ENCODE data around the gene CD44. TPM values are rescaled to one million over a fixed set of nuclear protein-coding genes. Genes with fewer than 3 reads are reported as not detected.

The CD44 gene
- total RNA-seq, 4 donors from 2014 or later, result 861 to 1,282 (median 914) TPM

DNA sequence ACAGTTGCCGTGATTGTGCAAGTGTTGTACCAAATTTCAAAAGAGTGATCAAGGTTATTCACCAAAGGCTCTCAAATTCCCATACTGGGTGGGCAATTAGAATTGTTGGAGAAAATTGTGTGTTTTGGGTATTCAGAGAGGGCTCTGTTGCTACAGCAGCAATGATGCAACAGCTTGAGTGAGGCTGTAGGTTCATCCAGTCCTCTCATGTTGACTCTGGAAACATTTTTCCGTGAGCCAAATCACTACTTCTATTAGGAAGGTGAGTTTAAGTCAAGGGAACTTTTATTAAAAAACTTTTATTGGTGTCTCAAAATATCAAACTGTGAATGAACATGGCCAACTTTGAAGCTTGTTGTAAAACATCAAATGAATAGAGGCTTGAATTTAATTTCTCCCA, 116.5 kb downstream of the CD44 start:
- 88 to 90% methylated on average over 2 of the region's 2 CpGs for WGBS, 2 donors
- intact Hi-C loops (cut with DNase I; ENCODE audit: low total_unique reads), result no loop called here
- no peak for DNase-seq (ENCODE audit: low spot score in 2 of 2)
- H3K4me3 ChIP-seq (ENCODE audit: low read depth, poor library complexity, severe bottlenecking), result no peak overlapping the region
- no peak for TF ChIP-seq POLR2A (IDR thresholded peaks at IDR 0.05)
- TF ChIP-seq, protein P1, sequence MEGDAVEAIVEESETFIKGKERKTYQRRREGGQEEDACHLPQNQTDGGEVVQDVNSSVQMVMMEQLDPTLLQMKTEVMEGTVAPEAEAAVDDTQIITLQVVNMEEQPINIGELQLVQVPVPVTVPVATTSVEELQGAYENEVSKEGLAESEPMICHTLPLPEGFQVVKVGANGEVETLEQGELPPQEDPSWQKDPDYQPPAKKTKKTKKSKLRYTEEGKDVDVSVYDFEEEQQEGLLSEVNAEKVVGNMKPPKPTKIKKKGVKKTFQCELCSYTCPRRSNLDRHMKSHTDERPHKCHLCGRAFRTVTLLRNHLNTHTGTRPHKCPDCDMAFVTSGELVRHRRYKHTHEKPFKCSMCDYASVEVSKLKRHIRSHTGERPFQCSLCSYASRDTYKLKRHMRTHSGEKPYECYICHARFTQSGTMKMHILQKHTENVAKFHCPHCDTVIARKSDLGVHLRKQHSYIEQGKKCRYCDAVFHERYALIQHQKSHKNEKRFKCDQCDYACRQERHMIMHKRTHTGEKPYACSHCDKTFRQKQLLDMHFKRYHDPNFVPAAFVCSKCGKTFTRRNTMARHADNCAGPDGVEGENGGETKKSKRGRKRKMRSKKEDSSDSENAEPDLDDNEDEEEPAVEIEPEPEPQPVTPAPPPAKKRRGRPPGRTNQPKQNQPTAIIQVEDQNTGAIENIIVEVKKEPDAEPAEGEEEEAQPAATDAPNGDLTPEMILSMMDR (IDR thresholded peaks at IDR 0.05), result no peak

DNA sequence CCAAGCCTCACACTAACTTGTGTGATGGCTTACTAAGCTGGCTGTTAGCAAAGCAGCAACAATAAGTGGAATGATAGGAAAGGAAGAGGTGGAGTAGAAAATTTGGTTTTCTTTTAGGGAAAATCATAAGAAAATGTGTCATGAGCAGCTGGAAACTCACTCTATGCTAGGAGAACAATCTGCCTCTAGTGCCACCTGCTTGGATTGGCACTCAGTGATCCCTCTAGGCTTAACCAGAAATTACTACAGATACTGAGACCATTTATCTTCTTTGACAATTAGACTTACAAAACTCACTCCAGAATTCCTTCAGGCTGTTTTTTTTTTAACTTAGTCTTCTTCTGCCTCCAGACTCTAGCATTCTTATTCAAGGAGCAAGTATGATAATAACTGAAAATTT, 117.3 kb downstream of the CD44 start:
- intact Hi-C loops (cut with DNase I; ENCODE audit: low total_unique reads), result no loop called here
- no peak overlapping the region for H3K4me3 ChIP-seq (ENCODE audit: low read depth, poor library complexity, severe bottlenecking)
- DNase-seq (ENCODE audit: low spot score in 2 of 2), result no peak
- no peak for TF ChIP-seq POLR2A (IDR thresholded peaks at IDR 0.05)
- TF ChIP-seq, protein P1 (IDR thresholded peaks at IDR 0.05), result no peak

DNA sequence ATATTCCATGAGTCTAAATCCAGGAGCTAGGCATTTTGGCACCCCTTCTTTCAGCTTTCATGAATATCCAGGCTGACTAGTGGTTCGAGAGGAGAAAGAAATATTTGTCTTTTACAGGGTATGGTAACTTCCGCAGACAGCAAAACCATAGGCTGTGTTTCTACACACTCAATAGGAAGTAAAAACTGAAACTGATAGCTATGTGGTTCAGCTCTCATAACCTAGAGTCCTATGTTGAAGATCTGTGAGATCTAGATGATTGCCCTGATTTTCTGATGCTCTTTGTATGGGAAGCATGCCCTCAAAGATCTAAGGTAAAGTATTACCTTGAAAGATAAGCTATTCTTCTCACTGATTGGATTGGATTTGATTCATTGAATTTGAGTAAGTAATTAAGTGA, 118.3 kb downstream of the CD44 start:
- TF ChIP-seq, protein P1 (IDR thresholded peaks at IDR 0.05), result no peak
- no peak for TF ChIP-seq POLR2A (IDR thresholded peaks at IDR 0.05)
- 36 to 75% methylated on average over 2 of the region's 2 CpGs for WGBS, 2 donors
- no peak overlapping the region for H3K4me3 ChIP-seq (ENCODE audit: low read depth, poor library complexity, severe bottlenecking)
- DNase-seq (ENCODE audit: low spot score in 2 of 2), result no peak
- intact Hi-C loops (cut with DNase I; ENCODE audit: low total_unique reads), result no loop called here

DNA sequence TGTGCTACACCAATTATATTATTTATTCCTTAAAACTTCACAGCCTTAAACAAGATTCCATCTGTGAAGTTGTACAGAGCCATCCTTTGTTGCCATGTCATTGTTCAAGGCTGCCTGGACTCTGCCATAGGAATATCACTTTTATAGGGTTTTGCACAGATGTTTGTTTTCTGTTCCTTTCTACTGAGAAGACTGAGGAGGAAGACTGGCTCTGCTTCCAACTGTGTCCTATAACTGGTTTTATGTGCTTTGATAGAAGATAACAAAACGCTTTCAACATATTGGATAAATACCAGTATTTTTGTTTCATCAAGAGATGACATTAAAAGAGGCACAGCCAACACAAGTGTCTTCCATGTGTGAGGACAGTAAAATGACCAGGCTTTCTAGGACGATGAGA, 120.6 kb downstream of the CD44 start:
- intact Hi-C loops (cut with DNase I; ENCODE audit: low total_unique reads), result no loop called here
- DNase-seq (ENCODE audit: low spot score in 2 of 2), result no peak
- H3K4me3 ChIP-seq (ENCODE audit: low read depth, poor library complexity, severe bottlenecking), result no peak overlapping the region
- TF ChIP-seq POLR2A (IDR thresholded peaks at IDR 0.05), result no peak
- TF ChIP-seq, protein P1 (IDR thresholded peaks at IDR 0.05), result no peak
- WGBS, 2 donors, result 63% methylated on average over 2 of the region's 2 CpGs

DNA sequence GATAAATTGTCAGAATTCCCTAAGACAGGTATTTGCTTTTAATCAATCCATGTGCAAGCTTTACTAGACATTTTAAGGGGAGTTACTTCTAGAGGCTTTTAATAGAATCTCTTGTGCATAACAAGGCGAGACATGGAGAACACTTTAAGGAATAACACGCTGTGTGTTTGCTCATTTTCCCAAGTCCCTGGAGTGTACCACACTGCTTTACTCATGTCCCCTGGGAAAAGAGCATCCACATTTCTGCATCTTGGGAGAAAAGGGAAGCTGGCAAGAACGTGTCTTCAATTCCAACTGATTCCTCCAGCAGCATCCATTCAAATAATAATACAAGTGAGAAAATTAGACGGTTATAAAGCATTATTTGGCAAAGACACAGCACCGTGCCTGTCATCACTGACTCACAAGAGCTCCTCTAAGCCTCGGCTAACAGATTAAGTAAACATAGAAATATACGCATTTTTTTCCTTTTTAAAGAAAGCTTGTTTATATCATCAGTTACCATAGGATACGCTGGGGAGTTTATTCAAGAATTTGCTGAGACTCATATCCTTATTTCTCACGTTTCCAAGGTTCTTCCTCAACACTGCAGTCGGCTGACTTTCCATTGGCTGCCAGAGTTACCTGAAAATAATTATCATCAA, 121.5 kb downstream of the CD44 start:
- H3K4me3 ChIP-seq (ENCODE audit: low read depth, poor library complexity, severe bottlenecking), result no peak overlapping the region
- TF ChIP-seq, protein P1 (IDR thresholded peaks at IDR 0.05), result no peak
- TF ChIP-seq POLR2A (IDR thresholded peaks at IDR 0.05), result no peak
- DNase-seq (ENCODE audit: low spot score in 2 of 2), result no peak
- intact Hi-C loops (cut with DNase I; ENCODE audit: low total_unique reads), result no loop called here
- 55% methylated on average over 10 of the region's 10 CpGs for WGBS, 2 donors

DNA sequence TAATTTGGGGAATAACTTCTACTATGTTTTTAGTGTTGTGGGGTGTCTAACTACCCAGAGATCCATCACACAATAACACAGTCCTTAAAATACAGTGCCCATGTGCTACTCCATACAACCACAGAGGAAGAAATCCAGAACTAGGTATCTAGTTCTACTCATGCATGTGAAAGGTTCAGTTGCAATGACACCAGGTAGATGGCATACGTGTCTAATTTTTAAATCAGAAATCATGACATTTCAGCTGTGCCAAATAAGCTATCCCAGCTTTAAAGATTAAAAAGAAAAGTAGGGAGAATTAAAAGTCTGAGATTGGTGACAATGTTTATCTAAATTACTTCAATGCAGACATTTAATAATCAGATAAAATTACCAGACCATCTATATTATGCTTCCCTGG, 122.2 kb downstream of the CD44 start:
- TF ChIP-seq, protein P1 (IDR thresholded peaks at IDR 0.05), result no peak
- no peak for TF ChIP-seq POLR2A (IDR thresholded peaks at IDR 0.05)

More for the DNA sequence above, 122.2 kb downstream of the CD44 start:
- DNase-seq (ENCODE audit: low spot score in 2 of 2), result no peak
- WGBS, 2 donors, result 64 to 69% methylated on average over 1 of the region's 1 CpG
- H3K4me3 ChIP-seq (ENCODE audit: low read depth, poor library complexity, severe bottlenecking), result no peak overlapping the region
- intact Hi-C loops (cut with DNase I; ENCODE audit: low total_unique reads), result no loop called here

All from lower leg skin (tissue), 4 donors.